Nephron (organoid): ENCODE measurements around the gene GAST.
"Not testable (repeated sequence)": the region's sequence is repeated elsewhere in the genome, so short reads cannot be mapped to it uniquely, and the experiment has no call there.

Experiments used
- H3K27ac Mint-ChIP-seq, 3 experiments: 2 replicates each; pipeline ENCODE4 v1.8.0; 2020; ENCODE audit warnings: mixed read lengths in 3 of 3, mild to moderate bottlenecking in 2 of 3, moderate library complexity in 1 of 3
- H3K27me3 Mint-ChIP-seq: 2 replicates; pipeline ENCODE4 v1.8.0; 2021; ENCODE audit warnings: low read depth, mild to moderate bottlenecking, moderate library complexity, mixed read lengths
- H3K36me3 Mint-ChIP-seq: 2 replicates; pipeline ENCODE4 v1.8.0; 2020; ENCODE audit warnings: low read depth, mixed read lengths
- H3K4me1 Mint-ChIP-seq: 2 replicates; pipeline ENCODE4 v1.8.0; 2020; ENCODE audit warnings: mixed read lengths
- H3K4me3 Mint-ChIP-seq, 3 experiments: 2 replicates each; pipeline ENCODE4 v1.8.0; 2020; ENCODE audit warnings: mild to moderate bottlenecking in 3 of 3, mixed read lengths in 3 of 3, moderate library complexity in 2 of 3
- H3K9me3 Mint-ChIP-seq: 2 replicates; pipeline ENCODE4 v1.8.0; 2020; ENCODE audit warnings: mixed read lengths
- CTCF ChIP-seq, 3 experiments: fragments of 200-600 bp; sonication (generic); IDR thresholded peaks; one replicate each; pipeline ENCODE4 v1.5.0; 2021; ENCODE audit warnings: antibody characterized with exemption in 3 of 3; ENCODE audit not compliant: unreplicated experiment in 3 of 3

GAST gene

DNA sequence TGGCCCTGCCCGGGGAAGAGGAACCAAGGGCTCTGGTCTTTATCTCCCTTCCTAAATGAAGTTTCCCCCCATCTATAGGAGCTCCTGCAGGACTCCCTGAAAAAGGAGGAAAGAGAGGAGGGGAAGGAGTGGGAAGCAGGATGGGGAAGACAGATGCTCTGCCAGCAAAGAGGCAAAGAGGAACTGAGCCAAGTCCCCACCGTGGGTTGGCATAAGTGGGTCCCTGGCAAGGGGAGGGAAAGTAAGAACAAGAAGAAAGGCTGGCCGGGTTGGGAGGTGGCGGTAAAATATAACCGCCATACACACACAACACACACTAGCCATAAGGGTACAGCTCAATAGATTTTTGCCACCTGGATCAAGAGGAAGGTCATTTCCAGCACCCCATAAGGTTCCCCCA lies 29.5 kb upstream of the GAST start:
- Mint-ChIP-seq H3K36me3 (no peaks in the 10 kb centered on the region), H3K4me1 (peaks cover 14% of the 10 kb centered on the region)

GRCh38 chr17:41683441-41684007 lies 28.6 kb upstream of the GAST start:
- no peak for TF ChIP-seq CTCF (IDR thresholded peaks at IDR 0.05; ENCODE audit: unreplicated experiment in 3 of 3)
- Mint-ChIP-seq H3K4me1 (peaks cover 22% of the 10 kb centered on the region), H3K36me3 (no peaks in the 10 kb centered on the region), H3K27ac (peak overlapping the region in 1 of 3 experiments; percentile 54), H3K27me3 (peaks cover 7% of the 10 kb centered on the region), H3K9me3 (peaks cover under 1% of the 10 kb centered on the region), H3K4me3 (no peak overlapping the region)

More for the DNA sequence above, 29.5 kb upstream of the GAST start:
- peaks cover 7% of the 10 kb centered on the region for H3K27me3 Mint-ChIP-seq
- peaks cover 5% of the 10 kb centered on the region for H3K9me3 Mint-ChIP-seq
- no peak overlapping the region for H3K27ac Mint-ChIP-seq
- TF ChIP-seq CTCF (IDR thresholded peaks at IDR 0.05; ENCODE audit: unreplicated experiment in 3 of 3), result no peak
- no peak overlapping the region for H3K4me3 Mint-ChIP-seq

DNA sequence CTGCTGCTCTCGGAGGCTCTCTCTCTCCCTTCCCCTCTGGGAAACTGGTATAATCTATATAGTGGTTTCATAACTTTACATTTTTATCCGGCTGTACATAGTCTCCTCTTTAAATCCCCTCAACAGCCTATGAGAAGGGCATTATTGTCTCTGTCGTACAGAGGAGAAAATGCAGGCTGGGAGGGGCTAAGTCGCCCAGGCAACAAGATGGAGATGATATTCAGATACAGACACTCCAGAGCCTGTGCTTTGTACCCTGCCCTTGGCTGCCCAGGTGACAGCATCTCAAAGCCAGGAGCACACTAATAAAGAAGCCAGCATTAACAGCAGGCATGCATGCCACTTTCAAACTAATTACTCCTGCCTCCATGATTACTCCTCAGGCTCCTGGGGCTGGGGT lies 28.1 kb upstream of the GAST start:
- Mint-ChIP-seq H3K27me3 (peaks cover 7% of the 10 kb centered on the region), H3K4me1 (peaks cover 17% of the 10 kb centered on the region), H3K4me3 (no peak overlapping the region), H3K27ac (peak overlapping the region in 2 of 3 experiments; percentile 30 to 54), H3K9me3 (no peaks in the 10 kb centered on the region), H3K36me3 (no peaks in the 10 kb centered on the region)
- no peak for TF ChIP-seq CTCF (IDR thresholded peaks at IDR 0.05; ENCODE audit: unreplicated experiment in 3 of 3)

DNA sequence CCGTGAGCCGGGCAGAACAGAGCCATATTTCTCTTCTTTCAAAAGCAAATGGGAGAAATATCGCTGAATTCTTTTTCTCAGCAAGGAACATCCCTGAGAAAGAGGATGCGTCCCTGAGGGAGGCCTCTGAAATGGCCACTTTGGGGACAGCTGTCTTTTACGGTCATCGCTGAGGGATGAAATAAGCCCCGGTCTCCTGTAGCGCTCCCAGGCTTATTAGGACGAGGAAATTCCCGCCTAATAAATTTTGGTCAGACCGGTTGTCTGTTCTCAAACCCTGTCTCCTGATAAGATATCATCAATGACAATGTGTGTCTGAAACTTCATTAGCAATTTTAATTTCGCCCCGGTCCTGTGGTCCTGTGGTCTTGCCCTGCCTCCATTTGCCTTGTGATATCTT lies 26.4 kb upstream of the GAST start:
- peaks cover 15% of the 10 kb centered on the region for H3K4me1 Mint-ChIP-seq
- H3K4me3 Mint-ChIP-seq, H3K27me3 Mint-ChIP-seq, H3K27ac Mint-ChIP-seq, H3K9me3 Mint-ChIP-seq: not testable (repeated sequence)
- H3K36me3 Mint-ChIP-seq, result peaks cover 13% of the 10 kb centered on the region

DNA sequence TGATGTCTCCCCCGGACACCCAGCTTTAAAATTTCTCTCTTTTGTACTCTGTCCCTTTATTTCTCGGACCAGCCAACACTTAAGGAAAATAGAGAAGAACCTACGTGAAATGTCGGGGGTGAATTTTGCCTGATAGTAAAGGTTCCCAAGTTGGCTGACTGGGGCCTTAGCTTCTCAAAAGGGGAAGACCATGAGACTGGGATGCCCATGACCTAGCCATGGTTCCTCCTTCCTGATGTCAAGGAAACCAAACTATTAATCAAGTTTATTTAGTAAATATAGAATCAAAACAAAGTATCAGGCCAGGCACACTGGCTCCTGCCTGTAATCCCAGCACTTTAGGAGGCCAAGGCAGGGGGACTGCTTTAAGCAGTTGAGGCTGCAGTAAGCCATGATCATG lies 25.9 kb upstream of the GAST start:
- Mint-ChIP-seq H3K4me3 (no peak overlapping the region), H3K36me3 (peaks cover 18% of the 10 kb centered on the region), H3K27me3 (peaks cover 7% of the 10 kb centered on the region), H3K9me3 (no peaks in the 10 kb centered on the region), H3K27ac (no peak overlapping the region), H3K4me1 (peaks cover 15% of the 10 kb centered on the region)
- TF ChIP-seq CTCF (IDR thresholded peaks at IDR 0.05; ENCODE audit: unreplicated experiment in 3 of 3), result no peak

DNA sequence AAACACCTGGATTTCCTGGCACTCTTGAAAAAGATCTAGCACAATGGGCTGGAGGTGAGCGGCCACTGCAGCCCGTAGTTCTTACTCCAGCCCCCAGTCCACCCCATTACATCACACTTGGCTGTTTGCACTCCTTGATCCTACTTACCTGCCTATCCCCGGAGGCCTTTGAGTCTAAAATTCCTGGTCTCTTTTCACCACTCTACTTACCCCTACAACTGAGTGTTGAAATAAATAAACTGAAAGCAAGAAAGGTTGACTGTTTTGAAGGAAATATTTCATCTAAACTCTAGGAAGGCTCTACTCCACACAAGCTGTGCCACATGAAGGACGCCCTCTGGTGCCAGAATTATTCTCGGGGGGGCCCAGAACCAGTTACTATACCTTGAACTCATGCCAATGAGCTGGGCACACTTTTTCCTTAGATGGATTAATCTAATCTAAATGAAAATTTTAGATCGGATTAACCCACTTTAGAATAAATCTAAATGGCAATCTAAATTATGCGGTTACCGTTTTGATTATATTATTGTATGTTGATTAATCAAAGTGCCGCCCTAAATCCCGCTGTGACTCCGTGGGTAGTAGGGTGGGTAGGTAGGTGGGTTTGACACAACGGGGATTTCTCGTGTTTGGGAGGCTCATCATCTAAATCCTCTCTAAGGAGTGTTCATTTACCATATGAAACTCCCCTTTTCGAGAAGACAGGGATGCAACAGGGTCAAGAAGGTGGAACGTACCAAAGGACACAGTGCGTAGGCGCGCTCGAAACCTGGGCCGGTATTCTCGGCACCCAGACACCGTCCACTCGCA lies 24.1 kb upstream of the GAST start:
- peaks cover 36% of the 10 kb centered on the region for H3K36me3 Mint-ChIP-seq
- peaks cover 7% of the 10 kb centered on the region for H3K27me3 Mint-ChIP-seq
- H3K4me3 Mint-ChIP-seq, result peak overlapping the region; percentile 97 to 98 (median 97)
- H3K9me3 Mint-ChIP-seq, result no peaks in the 10 kb centered on the region
- no peak for TF ChIP-seq CTCF (IDR thresholded peaks at IDR 0.05; ENCODE audit: unreplicated experiment in 3 of 3)
- peaks cover 15% of the 10 kb centered on the region for H3K4me1 Mint-ChIP-seq
- peak overlapping the region; percentile 94 to 99 (median 99) for H3K27ac Mint-ChIP-seq
